Activated effector memory CD4-positive, alpha-beta T cell treated with Interleukin-2 at 50 U/mL for 16 hours (primary cell): ENCODE results near the gene NR5A1.

Experiments used
- DNase-seq: peaks from one replicate; pipeline ENCODE4 v3.0.0-alpha.2; 2020

Gene NR5A1

GRCh38 chr9:124479947-124480620 lies 27.1 kb downstream of the NR5A1 start:
- no peak for DNase-seq

- no peak for DNase-seq
Observed at GRCh38 chr9:124479371-124479770, 27.8 kb downstream of the NR5A1 start.

GRCh38 chr9:124478354-124478753 lies 28.8 kb downstream of the NR5A1 start:
- DNase-seq = no peak

- no peak for DNase-seq
Observed at GRCh38 chr9:124477648-124478285, 29.4 kb downstream of the NR5A1 start.

DNA sequence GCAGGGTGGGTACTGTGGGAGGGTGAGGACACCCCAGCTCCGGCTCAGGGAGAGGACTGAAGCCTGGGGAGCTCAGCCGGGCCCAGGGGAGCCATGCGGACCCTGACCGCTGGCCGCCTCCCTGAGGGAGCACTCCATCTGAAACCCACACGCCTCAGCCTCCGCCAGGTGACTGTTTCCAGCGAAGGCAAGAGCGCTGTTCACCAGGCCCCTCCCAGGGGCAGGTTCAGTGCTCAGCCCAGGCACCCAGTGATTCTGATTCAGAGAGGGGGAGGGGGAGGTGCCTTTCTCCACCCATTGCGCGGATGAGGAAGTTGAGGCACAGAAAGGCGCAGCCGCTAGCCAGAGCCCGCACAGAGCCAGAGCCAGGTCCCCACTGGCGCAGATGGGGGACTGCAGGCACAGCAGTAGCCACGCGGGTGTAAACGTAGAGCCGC lies 30.0 kb downstream of the NR5A1 start:
- DNase-seq = no peak

GRCh38 chr9:124475868-124476690 lies 31.1 kb downstream of the NR5A1 start:
- DNase-seq = no peak

DNA sequence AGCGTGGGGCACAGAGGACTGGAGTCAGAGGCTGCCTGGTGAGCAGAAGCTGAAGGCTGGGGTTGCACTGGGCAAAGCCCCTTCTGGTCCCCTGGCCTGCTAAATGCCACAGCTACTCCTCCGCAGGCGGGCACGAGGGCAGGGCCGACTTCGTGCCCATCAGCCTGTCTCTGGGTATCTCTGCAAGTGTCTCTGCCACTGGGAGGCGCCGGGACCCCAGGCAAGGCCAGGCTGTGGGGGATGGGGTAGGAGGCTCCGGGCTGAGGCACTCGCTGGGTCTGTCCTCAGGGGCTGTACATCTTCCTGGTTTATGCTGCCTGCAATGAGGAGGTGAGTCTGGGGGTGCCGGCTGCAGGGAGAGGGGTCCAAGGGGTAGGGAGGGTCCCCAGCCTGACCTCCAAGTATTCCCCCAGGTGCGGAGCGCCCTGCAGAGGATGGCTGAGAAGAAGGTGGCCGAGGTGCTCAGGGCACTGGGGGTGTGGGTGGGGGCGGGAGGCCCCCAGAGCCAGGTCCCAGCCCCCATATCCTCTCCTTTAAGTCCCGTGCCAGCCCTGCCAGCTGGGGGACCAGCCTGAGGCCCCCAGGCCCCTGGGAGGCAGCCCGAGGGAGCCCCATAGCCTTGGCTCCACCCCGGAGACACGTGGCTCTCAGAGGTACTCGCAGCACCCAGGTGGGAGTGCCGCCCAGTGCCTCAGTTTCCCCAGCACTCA lies 31.9 kb downstream of the NR5A1 start:
- no peak for DNase-seq

DNA sequence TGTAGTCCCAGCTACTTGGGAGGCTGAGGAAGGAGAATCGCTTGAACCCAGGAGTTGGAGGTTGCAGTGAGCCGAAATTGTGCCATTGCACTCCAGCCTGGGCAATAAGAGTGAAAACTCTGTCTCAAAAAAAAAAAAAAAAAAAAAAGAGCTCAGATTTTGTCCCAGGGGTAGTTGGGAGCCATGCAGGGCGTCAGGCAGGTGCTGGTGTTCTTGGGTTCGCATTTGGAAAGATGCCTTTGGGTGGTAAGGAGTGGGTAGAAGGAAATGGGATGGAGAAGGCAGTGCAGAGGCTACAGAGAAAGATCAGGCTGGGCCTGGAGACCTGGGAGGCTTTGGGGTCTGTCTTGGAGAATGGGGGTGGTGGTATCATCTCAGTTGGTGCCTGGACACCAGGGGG lies 33.0 kb downstream of the NR5A1 start:
- DNase-seq = no peak

GRCh38 chr9:124473310-124473709 lies 33.9 kb downstream of the NR5A1 start:
- no peak for DNase-seq

DNA sequence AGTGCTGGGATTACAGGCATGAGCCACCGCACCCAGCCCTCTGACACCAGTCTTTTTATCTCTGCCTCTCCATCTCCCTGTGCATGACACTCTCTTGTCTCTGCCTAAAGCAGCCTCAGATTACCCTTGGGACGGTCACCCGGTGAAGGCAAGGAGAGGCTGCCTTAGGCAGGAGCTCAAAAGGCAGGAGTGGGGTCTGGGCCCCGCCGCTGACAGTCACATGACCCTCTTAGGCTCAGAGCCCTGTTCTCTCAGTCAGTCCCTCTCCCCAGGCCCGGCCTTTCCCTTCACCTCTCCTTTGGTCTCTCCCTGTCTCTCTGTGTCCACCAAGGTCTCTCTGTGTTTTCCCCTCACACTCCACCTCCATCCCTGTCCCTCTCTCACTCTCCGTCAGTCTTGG lies 34.4 kb downstream of the NR5A1 start:
- no peak for DNase-seq

- no peak for DNase-seq
Observed at GRCh38 chr9:124471761-124472160, 35.4 kb downstream of the NR5A1 start.

GRCh38 chr9:124470726-124471125 lies 36.5 kb downstream of the NR5A1 start:
- DNase-seq = no peak

DNA sequence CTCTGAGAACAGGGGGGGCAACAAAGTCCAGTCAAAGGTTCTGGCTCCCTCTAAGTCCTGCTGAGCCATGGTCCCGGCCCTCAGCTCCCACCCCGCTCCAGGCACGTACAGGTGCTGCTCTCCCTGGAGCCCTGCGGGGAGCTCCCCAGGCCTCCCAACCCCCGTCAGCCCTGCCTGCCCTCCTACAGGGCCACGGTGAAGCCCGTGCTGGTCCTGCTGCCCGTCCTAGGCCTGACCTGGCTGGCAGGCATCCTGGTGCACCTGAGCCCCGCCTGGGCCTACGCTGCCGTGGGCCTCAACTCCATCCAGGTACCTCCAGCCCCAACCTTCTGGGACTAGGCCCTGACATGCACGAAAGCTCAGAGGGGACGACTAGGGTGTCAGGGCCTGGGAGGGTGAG lies 36.9 kb downstream of the NR5A1 start:
- no peak for DNase-seq

- DNase-seq = no peak
Observed at GRCh38 chr9:124469011-124469832, 38.0 kb downstream of the NR5A1 start.

DNA sequence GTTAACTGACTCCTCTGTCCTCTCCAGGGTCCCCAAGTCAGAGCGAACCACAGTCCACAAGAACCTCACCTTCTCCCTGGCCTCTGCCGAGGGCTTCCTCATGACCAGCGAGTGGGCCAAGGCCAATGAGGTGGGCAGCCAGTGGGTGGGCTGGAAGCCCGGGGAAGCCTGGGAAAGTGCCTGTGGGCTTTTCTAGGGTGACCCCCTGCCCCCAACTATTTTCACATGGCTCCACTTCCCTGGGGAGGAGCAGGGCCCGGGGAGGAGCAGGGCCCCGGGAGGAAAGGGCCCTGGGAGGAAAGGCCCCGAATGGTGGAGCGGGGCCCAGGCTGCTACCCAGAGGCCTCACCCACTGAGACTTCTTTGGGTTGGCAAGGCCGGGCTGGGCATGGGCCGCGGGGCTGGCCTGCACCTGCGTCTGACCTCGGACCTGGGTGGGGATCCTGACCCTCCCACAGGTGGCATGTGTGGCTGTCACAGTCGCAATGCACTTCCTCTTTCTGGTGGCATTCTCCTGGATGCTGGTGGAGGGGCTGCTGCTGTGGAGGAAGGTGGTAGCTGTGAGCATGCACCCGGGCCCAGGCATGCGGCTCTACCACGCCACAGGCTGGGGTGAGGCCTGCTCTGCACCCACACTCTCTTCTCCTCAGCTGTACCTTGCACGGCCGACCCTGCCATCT lies 39.0 kb downstream of the NR5A1 start:
- no peak for DNase-seq

- no peak for DNase-seq
Observed at GRCh38 chr9:124467410-124468060, 39.7 kb downstream of the NR5A1 start.

DNA sequence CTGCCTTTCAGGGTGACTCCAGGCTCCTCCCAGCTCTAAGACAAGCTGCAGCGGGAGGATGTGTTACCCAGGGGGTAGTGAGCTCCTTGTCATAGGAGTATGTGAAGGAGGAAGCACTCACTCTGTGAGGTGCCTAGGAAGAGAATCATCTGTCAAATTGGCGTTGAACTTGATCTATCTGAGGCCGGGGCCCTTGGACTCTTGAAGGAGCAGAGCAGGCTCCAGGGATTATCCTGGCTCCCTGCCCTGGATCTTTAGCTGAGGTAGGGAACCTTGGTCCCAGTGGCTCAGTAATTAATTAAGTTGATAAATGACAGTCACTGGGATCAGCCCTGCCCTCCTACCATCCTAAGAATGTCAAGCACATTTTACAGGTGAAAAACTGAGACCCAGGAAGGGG lies 41.5 kb downstream of the NR5A1 start:
- DNase-seq = no peak

DNA sequence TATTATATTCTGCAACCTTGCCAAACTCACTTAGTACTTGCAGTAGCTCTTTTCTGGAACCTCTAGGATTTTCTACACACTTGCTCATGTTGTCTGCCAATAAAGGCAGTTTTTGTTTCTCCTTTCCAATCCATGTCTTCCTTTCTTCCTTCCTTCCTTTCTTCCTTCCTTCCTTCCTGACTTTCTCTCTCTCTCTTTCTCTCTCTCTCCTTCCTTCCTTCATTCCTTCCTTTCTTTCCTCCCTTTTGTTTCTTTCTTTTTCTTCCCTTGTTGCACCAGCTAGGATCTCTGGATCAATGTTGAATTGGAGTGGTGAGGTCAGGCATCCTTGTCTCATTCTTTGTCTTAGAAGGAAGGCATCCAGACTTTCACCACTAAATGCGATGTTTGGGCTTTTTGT lies 44.5 kb downstream of the NR5A1 start:
- DNase-seq = no peak

DNA sequence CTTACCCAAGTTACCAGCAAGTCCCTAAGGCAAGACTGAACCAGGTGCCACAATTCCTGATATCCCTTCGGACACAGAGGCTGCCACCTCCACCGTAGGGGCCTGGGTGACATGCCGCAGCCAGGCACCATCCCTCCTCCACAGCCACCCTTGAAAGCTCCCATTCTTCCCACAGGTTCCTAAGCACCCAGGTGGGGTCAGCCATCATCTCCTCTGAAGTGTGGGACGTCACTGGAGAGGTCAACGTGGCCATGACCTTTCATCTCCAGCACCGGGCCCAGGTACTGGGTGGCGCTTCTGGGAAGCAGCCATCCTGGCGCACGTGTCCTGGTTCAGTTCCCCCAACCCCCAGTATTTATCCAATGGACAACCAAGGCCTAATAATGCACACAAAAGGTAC lies 48.8 kb downstream of the NR5A1 start:
- DNase-seq = no peak

- no peak for DNase-seq
Observed at GRCh38 chr9:124457887-124458431, 49.2 kb downstream of the NR5A1 start.
